Esophagus muscularis mucosa (tissue), 4 donors: Measurements from ENCODE around the gene CARMIL1. TPM values are rescaled to one million over a fixed set of nuclear protein-coding genes. Genes with fewer than 3 reads are reported as not detected.

ENCODE experiments used
- DNase-seq: peaks from one replicate; pipeline ENCODE4 v3.0.0-alpha.2; 2017; ENCODE audit errors: extremely low spot score
- H3K27ac ChIP-seq, 4 donors: fragments of 200-600 bp; sonication (generic); replicated peaks in 1 of 4; 1 replicate in 3 of 4; 2 replicates in 1 of 4; pipeline ENCODE4 v1.5.1; 2016 to 2019; ENCODE audit warnings: mild to moderate bottlenecking in 1 of 4
- H3K27me3 ChIP-seq, 4 donors: fragments of 200-600 bp; sonication (generic); one replicate each; pipeline versions ENCODE4 v1.5.1 to v1.6.0; 2016 to 2019
- H3K36me3 ChIP-seq, 4 donors: fragments of 200-600 bp; sonication (generic); one replicate each; pipeline ENCODE4 v1.5.1; 2016 to 2019
- H3K4me1 ChIP-seq, 4 donors: fragments of 200-600 bp; sonication (generic); one replicate each; pipeline ENCODE4 v1.5.1; 2016 to 2019
- H3K4me3 ChIP-seq, 4 donors: fragments of 200-600 bp; sonication (generic); 1 replicate in 2 of 4; 2 replicates in 2 of 4; pipeline ENCODE4 v1.5.1; 2016 to 2019; ENCODE audit warnings: mild to moderate bottlenecking in 4 of 4, moderate library complexity in 1 of 4
- H3K9me3 ChIP-seq, 4 donors: fragments of 200-600 bp; sonication (generic); 1 replicate in 3 of 4; 2 replicates in 1 of 4; pipeline ENCODE4 v1.5.1; 2016 to 2019
- EP300 ChIP-seq: sonication (generic); formaldehyde crosslinking; IDR thresholded peaks from one replicate; pipeline ENCODE4 v1.6.1; 2017; ENCODE audit warnings: antibody characterized with exemption
- POLR2A ChIP-seq: fragments of 450-650 bp; IDR thresholded peaks from one replicate; pipeline ENCODE4 v1.6.1; 2017; ENCODE audit warnings: antibody characterized with exemption, moderate library complexity, mild to moderate bottlenecking, low read depth
- POLR2AphosphoS5 ChIP-seq, 2 donors: sonication (generic); formaldehyde crosslinking; IDR thresholded peaks; one replicate each; pipeline ENCODE4 v1.6.1; 2017; ENCODE audit warnings: antibody characterized with exemption in 2 of 2
- WGBS: methylation state at CpG from one replicate; pipeline ENCODE4 v1.1.5; 2018; 5-methylcytosine and 5-hydroxymethylcytosine counted together
- intact Hi-C: fragments of 100-400 bp; cut with DNase I; formaldehyde crosslinking; loops from one replicate; pipeline ENCODE4 v1.15.1; 2023
- total RNA-seq, 4 donors: library from RNA; depleted of rRNA; stranded (reverse); fragments of >200 nt; gene quantifications; one replicate each; pipeline versions ENCODE4 v1.1.0 to v1.2.1, GENCODE V29; 2016
- TF ChIP-seq, protein P1 (sequence below), 3 experiments: fragments of 200-600 bp in 2 of 3; fragments of 450-650 bp in 1 of 3; sonication (generic) in 2 of 3; IDR thresholded peaks; one replicate each; pipeline ENCODE4 v1.5.1; 2017 to 2019; ENCODE audit warnings: antibody characterized with exemption in 3 of 3, mild to moderate bottlenecking in 2 of 3, moderate library complexity in 1 of 3

CARMIL1 gene
- total RNA-seq, 4 donors from 2014 or later: 10.0 to 12.1 (median 11.1) TPM

DNA sequence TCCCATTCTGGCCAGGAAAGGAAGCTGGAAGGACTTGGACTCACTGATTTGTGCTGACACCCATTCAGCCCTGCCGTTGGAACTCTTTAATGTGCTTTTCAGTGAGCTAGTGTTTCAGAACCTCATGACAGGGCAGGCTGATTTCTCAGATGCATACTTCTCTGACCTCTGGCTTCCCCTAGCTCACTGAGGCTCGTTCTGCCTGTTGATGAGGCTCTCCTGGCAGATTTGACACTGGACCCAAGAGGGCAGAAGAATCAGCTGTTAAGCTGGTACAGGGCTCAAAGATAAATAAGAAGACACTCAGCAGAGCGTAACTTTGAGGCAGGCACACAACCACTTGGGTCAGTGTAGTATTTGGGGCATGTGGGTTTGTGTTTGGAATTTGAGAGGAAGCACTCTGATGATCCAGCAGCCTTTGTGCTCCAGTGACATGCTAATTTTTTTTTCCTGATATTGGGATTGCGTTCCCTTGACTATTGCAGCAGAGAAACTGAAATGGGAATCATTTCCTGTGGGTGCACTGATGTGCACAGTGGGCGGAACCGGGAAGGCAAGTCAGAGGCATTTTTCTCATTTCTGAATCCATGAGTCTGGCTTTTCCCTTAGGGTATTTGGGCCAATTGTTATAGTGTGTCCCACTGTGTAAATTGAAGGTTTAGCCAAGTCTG lies 80.2 kb downstream of the CARMIL1 start:
- peak in 1 of 2 donors; percentile 17 for TF ChIP-seq POLR2AphosphoS5 (IDR thresholded peaks at IDR 0.05)
- no peak for TF ChIP-seq POLR2A
- TF ChIP-seq EP300: no peak
- TF ChIP-seq, protein P1, sequence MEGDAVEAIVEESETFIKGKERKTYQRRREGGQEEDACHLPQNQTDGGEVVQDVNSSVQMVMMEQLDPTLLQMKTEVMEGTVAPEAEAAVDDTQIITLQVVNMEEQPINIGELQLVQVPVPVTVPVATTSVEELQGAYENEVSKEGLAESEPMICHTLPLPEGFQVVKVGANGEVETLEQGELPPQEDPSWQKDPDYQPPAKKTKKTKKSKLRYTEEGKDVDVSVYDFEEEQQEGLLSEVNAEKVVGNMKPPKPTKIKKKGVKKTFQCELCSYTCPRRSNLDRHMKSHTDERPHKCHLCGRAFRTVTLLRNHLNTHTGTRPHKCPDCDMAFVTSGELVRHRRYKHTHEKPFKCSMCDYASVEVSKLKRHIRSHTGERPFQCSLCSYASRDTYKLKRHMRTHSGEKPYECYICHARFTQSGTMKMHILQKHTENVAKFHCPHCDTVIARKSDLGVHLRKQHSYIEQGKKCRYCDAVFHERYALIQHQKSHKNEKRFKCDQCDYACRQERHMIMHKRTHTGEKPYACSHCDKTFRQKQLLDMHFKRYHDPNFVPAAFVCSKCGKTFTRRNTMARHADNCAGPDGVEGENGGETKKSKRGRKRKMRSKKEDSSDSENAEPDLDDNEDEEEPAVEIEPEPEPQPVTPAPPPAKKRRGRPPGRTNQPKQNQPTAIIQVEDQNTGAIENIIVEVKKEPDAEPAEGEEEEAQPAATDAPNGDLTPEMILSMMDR (IDR thresholded peaks at IDR 0.05): no peak
- Histone ChIP-seq H3K27ac (peak overlapping the region; percentile 52 to 74 (median 69)), H3K27me3 (no peaks in the 10 kb centered on the region), H3K36me3 (no peaks in the 10 kb centered on the region), H3K4me1 (peaks cover 8 to 15% (median 13%) of the 10 kb centered on the region in 4 donors), H3K9me3 (no peaks in the 10 kb centered on the region), H3K4me3 (peak overlapping the region in 2 of 4 donors; percentile 6 to 23)
- DNase-seq: peak; percentile 74
- 40% methylated on average over 6 of the region's 6 CpGs for WGBS
- intact Hi-C loops: no loop called here

DNA sequence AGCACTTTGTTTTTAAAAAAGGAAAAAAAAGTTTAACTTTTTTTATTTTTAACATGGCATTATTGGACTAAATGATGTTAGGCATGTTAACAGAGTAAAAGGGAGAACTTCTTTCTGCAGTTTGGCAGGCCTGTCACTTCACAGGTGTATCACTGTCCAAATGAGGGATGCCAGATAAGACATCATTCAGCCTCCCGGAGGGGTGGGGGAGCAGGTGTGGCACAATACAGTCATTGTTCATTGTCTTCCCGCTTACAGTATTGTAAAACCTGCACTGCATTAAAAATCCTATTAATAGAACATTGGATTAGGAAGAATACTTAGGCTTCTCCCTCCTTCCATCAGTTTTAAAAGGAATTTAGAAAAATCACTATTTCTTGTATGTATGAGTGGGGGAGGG lies 80.7 kb downstream of the CARMIL1 start:
- H3K4me3 ChIP-seq: no peak overlapping the region
- DNase-seq: peak; percentile 8
- H3K27ac ChIP-seq: peak overlapping the region in 1 of 4 donors; percentile 67
- no peaks in the 10 kb centered on the region for H3K9me3 ChIP-seq
- peaks cover 8 to 15% (median 13%) of the 10 kb centered on the region in 4 donors for H3K4me1 ChIP-seq
- TF ChIP-seq, protein P1 (IDR thresholded peaks at IDR 0.05): no peak
- TF ChIP-seq POLR2A (no peak), EP300 (no peak), POLR2AphosphoS5 (IDR thresholded peaks at IDR 0.05) (no peak)
- H3K36me3 ChIP-seq: no peaks in the 10 kb centered on the region
- H3K27me3 ChIP-seq: no peaks in the 10 kb centered on the region
- intact Hi-C loops: no loop called here
- 45% methylated on average over 2 of the region's 2 CpGs for WGBS

DNA sequence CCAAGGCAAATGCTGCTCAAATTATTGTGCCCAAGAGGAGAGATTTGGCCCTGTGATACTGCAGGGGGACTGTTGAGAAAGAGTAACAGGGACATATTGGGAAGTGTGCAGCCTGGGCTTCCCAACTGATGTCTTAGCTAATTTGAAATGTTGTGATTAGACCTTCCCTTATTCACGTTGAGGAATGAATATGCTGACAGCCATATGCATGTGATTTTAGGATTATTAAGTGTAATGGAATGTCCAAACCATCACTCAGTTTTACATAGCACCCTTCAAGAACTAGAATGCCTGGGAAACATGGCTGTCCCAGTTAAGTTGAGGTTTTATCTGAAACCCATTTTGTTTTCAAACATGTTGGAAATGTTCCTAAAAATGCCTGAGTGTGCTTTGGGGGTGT lies 81.4 kb downstream of the CARMIL1 start:
- no peak overlapping the region for H3K27ac ChIP-seq
- H3K9me3 ChIP-seq: no peaks in the 10 kb centered on the region
- intact Hi-C loops: no loop called here
- no peaks in the 10 kb centered on the region for H3K27me3 ChIP-seq
- peak; percentile 62 for DNase-seq
- peaks cover 8 to 15% (median 13%) of the 10 kb centered on the region in 4 donors for H3K4me1 ChIP-seq
- no peak for TF ChIP-seq EP300
- TF ChIP-seq POLR2AphosphoS5 (IDR thresholded peaks at IDR 0.05): no peak
- TF ChIP-seq POLR2A: no peak
- TF ChIP-seq, protein P1 (IDR thresholded peaks at IDR 0.05): no peak
- no peaks in the 10 kb centered on the region for H3K36me3 ChIP-seq
- 22% methylated on average over 1 of the region's 1 CpG for WGBS
- H3K4me3 ChIP-seq: no peak overlapping the region

DNA sequence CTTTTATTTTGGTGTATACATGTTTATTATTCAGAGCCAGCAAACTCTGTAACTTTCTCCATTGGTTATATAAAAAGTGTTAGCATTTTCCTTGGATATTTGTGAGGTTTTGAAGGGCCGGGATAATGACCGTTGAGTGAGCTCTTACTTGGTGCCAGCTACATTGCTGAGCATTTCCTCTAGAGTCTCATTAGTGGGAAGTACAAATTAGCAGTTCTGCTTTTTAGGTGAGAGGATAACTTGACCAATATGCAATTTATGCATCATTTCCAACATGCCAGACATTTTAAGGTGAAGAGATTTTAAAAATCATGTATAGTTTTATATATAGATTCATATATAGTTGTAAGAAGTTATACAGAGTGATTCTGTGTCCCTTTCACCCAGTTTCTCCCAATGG lies 84.3 kb downstream of the CARMIL1 start:
- WGBS: 20% methylated on average over 2 of the region's 2 CpGs
- peaks cover 8 to 24% (median 16%) of the 10 kb centered on the region in 4 donors for H3K4me1 ChIP-seq
- no peak overlapping the region for H3K4me3 ChIP-seq
- H3K9me3 ChIP-seq: no peaks in the 10 kb centered on the region
- intact Hi-C loops: no loop called here
- no peak overlapping the region for H3K27ac ChIP-seq
- peak; percentile 7 for DNase-seq
- no peaks in the 10 kb centered on the region for H3K36me3 ChIP-seq
- H3K27me3 ChIP-seq: no peaks in the 10 kb centered on the region
- TF ChIP-seq POLR2A (no peak), POLR2AphosphoS5 (IDR thresholded peaks at IDR 0.05) (no peak), EP300 (no peak)
- TF ChIP-seq, protein P1 (IDR thresholded peaks at IDR 0.05): no peak

DNA sequence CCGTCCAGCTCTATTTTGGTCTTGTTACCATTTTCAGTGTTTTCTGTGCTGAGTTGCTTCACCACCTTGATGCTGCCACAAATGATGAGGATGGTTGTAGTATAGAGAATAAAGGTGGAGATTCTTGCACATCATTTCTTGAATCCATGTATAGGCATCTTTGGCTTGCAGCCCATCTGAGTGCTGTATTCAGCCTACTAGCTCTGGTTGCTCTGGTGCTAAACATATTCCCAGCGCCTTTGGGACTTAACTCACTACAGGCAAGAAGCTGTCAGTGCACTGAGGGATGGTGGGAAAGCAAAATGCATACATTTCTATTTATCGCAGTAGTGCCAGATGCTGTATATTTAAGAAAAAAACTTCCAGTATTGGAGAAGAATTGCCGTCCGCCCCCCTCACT lies 86.0 kb downstream of the CARMIL1 start:
- WGBS: 89% methylated on average over 5 of the region's 5 CpGs

More for the DNA sequence above, 86.0 kb downstream of the CARMIL1 start:
- no peaks in the 10 kb centered on the region for H3K9me3 ChIP-seq
- no peak overlapping the region for H3K27ac ChIP-seq
- DNase-seq: peak; percentile 24
- H3K4me1 ChIP-seq: peaks cover 0 to 33% (median 13%) of the 10 kb centered on the region in 4 donors
- H3K4me3 ChIP-seq: no peak overlapping the region
- no peaks in the 10 kb centered on the region for H3K36me3 ChIP-seq
- intact Hi-C loops: no loop called here
- TF ChIP-seq POLR2A: no peak
- TF ChIP-seq, protein P1 (IDR thresholded peaks at IDR 0.05): no peak
- no peak for TF ChIP-seq EP300
- TF ChIP-seq POLR2AphosphoS5 (IDR thresholded peaks at IDR 0.05): no peak
- no peaks in the 10 kb centered on the region for H3K27me3 ChIP-seq
